Testis (tissue), 2 donors: ENCODE results near the gene GRB7.

Experiments used
- POLR2A ChIP-seq: fragments of 450-650 bp; IDR thresholded peaks from one replicate; pipeline ENCODE4 v1.6.1; 2017; ENCODE audit warnings: antibody characterized with exemption, mild to moderate bottlenecking, moderate library complexity
- TF ChIP-seq, protein P1 (sequence below), 3 experiments: fragments of 450-650 bp in 2 of 3; fragments of 200-600 bp in 1 of 3; sonication (generic) in 1 of 3; IDR thresholded peaks; one replicate each; pipeline ENCODE4 v1.5.1; 2016 to 2019; ENCODE audit warnings: antibody characterized with exemption in 3 of 3, mild to moderate bottlenecking in 2 of 3, moderate library complexity in 1 of 3

DNA sequence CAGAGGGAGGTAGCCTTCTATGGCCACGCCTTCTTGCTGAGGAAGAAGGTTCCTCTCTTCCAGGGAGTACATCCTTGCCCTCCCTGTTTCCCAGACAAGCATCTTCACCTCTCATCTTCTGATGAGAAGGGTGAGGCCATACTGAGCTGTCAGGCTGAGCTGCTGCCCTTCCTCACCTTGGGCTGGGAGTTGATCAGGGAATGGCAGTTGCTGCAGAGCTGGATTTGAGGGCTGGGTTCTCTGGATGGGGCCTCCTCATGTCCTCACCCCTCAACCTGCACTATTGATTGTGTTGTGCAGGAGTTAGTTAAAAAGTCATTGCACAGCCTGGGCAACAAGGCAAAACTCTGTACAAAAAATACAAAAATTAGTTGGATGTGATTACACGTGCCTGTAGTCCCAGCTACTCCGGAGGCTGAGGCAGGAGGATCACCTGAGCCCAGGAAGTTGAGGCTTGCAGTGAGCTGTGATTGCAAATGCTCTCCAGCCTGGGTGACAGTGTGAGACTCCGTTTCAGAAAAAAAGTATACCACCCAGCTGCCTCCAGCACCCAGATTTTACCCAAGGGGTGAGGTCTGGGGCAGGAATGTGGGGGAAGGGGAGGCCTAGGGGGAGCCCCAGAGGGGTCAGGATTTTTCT, 35.8 kb upstream of the GRB7 start:
- TF ChIP-seq, protein P1, sequence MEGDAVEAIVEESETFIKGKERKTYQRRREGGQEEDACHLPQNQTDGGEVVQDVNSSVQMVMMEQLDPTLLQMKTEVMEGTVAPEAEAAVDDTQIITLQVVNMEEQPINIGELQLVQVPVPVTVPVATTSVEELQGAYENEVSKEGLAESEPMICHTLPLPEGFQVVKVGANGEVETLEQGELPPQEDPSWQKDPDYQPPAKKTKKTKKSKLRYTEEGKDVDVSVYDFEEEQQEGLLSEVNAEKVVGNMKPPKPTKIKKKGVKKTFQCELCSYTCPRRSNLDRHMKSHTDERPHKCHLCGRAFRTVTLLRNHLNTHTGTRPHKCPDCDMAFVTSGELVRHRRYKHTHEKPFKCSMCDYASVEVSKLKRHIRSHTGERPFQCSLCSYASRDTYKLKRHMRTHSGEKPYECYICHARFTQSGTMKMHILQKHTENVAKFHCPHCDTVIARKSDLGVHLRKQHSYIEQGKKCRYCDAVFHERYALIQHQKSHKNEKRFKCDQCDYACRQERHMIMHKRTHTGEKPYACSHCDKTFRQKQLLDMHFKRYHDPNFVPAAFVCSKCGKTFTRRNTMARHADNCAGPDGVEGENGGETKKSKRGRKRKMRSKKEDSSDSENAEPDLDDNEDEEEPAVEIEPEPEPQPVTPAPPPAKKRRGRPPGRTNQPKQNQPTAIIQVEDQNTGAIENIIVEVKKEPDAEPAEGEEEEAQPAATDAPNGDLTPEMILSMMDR (IDR thresholded peaks at IDR 0.05), result no peak
- no peak for TF ChIP-seq POLR2A
